GM19023 (cell line): ENCODE results near the gene DLX2.
"Not testable (repeated sequence)": the region's sequence is repeated elsewhere in the genome, so short reads cannot be mapped to it uniquely, and the experiment has no call there.

ENCODE experiments used
- ATAC-seq: cut with Tn5 transposase; IDR thresholded peaks from one replicate; pipeline ENCODE4 v1.9.1; 2021; ENCODE audit warnings: mild to moderate bottlenecking, moderate library complexity; ENCODE audit not compliant: unreplicated experiment

DLX2 gene

GRCh38 chr2:172083628-172084394 is 18.9 kb downstream of the DLX2 start:
- ATAC-seq, result no peak

DNA sequence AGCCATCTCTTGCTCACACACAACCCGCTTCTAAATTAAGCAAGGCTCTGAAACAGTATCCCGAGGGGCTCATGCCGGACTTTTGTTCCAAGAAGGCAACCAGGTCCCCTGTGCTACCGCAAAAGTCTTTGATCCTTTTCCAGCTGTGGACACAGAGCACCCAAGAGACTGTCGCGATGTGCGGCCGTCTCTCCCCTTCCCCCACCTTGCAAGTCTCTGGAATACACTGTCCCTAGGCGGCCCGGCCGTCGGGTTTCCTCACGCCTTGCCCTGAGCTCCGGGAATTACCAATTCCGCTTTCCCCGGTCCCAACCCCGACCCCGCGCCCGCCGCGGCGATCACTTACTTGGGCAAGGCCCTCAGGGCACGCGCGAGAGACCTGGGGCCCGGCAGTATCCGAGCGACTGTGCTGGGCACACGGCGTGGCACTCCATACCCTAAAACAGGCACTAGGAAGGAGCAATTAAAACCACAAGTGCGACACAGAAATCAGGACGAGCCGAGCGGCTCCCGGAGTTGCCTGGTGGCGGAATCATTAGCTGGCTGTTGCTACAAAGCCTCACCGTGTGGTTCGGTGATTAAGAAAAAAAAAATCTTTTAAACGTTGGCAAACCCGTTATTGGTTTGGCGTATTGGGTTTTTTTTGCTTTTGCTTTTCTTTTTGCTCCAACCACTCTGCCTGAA is 19.6 kb downstream of the DLX2 start:
- no peak for ATAC-seq

DNA sequence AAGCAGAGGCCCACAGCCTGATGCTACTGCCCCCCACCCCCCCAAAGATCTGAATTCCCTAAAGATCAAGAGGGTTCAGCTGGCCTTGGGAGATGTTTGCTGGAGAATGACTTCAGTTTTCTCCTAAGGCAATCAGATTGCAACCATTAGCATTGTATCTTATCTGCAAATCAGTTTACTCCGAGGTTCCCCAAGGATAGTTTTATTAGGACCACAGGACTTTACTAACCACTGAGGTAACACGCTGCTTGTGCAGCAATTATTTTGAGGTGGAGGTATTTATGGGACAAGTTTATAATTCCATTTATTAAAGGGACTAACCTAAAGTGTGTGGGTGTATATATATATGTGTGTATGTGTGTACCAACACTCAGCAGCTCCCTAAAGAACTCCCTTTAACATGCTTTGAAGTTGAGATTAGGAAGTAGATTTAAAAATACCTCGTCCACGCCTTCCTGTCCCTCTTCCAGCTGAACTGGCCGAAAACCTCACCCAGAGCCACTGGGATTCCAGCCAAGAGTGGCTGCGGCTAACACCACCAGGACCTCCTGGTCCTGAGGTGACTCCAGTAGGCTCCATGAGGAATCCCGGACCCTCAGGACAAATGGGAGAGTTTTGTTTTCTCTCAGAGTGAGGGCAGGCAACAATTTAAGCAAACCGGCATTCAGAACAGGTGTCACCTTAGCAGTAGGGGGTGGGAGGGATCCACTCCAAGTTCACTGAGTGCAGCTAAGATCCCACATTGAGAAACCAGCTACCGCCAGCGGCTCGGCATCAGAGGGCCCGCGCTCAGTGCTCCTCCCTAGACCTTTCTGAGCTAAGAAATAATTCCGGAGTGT is 20.4 kb downstream of the DLX2 start:
- ATAC-seq, result no peak

DNA sequence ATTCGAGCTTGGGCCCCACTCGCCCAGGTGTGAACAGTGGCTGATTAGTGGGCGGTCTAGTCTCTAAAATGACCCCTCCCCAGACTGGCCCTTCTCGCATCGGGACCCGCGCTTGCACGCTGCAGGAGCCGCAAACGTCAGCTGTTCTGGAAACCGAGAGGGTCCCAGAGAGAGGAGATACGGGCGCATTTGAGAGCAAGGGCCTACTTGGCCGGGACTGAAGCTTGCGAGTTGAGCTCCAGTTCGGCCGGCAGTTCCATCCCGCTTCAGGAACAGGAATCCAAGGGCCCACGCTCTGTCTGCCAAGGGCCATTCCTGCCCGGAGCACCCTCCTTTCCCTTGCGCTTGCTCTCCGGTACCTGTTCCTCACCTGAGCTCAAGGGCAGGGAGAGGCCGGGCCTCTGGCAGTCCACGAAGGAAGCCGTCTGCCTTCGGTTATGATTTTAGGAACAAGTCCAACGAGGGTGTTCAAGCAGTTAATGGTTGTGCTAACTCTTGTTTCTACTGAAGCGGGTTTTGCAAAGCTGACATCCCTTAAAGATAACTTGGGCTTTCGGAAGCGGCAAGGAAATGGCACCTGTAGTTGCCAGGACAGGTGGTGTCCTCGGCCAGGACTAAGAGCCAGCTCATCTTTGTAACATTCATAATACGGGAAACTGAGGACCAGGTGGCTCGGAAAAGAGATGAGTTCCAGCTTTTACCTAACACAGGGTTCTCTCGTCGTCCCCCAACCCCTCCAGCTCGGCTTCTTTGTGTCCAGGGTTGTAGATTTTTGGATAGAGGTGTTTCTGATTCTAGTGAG is 21.3 kb downstream of the DLX2 start:
- no peak for ATAC-seq

DNA sequence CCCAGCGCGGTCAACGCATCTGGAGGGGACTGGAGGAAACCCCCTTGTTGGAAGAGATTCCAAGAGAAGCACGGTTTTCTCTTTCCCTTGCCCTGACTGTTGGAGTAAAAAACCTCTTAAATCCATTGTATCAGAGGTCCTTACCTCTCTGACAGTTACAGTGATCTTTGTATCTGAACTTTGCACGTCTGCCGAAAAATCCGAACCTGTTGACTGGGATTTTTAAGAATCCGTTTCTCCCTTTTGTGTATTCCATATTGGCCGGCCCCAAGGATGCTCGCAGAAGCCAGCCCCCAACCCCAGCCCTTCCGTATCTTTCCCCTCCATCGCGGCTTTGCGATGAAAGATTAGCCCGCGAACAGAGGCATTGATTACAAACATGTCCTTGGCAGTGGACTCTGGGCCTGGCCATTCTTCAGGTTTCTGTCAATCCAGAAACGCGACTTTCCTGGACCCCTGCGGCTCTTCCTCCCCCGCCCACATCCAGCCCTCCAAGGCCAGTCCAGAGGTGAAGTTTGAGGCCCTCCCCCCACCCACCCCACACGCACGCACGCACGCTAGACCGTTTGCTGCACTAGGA is 22.0 kb downstream of the DLX2 start:
- ATAC-seq, result no peak

DNA sequence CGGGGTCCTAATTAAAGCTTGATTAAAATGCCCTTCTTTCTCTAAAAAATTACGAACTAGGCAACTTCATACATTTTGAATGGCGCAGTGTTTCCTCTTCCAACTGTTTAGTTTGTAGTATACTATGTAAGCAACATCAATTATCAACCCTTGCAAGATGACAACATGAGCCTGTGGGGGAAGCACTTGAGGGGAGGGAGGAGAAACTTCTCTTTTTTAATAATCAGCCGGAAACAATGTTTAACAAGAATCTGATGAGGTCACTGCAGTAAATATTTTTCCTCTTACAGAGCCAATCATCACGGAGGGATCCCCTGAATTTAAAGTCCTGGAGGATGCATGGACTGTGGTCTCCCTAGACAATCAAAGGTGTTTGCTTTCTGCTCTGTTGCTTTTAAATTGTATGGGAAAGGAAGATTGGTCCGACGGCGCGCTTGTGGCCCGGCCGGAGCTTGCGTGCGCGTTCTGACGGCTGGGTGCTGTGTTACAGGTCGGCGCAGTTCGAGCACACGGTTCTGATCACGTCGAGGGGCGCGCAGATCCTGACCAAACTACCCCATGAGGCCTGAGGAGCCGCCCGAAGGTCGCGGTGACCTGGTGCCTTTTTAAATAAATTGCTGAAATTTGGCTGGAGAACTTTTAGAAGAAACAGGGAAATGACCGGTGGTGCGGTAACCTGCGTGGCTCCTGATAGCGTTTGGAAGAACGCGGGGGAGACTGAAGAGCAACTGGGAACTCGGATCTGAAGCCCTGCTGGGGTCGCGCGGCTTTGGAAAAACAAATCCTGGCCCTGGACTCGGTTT is 22.7 kb downstream of the DLX2 start:
- no peak for ATAC-seq

GRCh38 chr2:172079416-172079815 is 23.3 kb downstream of the DLX2 start:
- ATAC-seq, result no peak

GRCh38 chr2:172074254-172074653 is 28.4 kb downstream of the DLX2 start:
- ATAC-seq, result no peak

- ATAC-seq, result no peak
Observed at GRCh38 chr2:172073518-172073917, 29.2 kb downstream of the DLX2 start.

GRCh38 chr2:172072706-172073105 is 30.0 kb downstream of the DLX2 start:
- no peak for ATAC-seq

GRCh38 chr2:172072303-172072702 is 30.4 kb downstream of the DLX2 start:
- no peak for ATAC-seq

DNA sequence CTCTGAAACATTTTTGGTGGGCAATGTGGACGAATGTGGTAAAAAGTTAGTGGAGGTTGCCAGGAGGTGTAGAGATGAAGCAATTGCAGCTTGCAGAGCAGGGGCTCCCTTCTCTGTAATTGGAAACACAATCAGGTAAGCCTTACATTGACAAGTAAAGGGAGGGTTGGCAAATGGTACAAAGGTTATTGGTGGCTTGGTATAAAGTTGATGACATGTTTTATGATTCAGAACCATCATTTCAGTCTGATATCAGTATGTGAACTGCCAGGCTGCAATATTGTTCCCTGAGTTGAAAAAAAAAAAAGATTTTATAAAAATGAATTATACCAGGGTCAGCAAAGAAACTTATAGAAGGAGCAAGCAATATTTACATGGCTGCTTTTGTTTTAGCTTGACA is 31.8 kb downstream of the DLX2 start:
- ATAC-seq, result no peak

DNA sequence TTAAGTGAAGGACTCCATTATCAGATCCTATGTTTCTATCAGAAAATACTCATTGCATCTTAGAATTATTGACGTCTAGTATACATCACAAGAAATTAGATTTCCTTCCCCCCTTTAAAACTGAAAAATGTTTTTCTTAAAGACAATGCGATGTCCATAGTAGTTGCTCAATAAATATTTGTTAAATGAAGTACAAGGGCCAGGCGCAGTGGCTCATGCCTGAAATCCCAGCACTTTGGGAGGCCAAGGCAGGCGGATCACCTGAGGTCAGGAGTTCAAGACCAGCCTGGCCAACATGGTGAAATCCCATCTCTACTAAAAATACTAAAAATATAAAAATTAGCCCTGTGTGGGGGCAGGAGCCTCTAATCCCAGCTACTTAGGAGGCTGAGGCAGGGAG is 34.8 kb downstream of the DLX2 start:
- ATAC-seq, result not testable (repeated sequence)

DNA sequence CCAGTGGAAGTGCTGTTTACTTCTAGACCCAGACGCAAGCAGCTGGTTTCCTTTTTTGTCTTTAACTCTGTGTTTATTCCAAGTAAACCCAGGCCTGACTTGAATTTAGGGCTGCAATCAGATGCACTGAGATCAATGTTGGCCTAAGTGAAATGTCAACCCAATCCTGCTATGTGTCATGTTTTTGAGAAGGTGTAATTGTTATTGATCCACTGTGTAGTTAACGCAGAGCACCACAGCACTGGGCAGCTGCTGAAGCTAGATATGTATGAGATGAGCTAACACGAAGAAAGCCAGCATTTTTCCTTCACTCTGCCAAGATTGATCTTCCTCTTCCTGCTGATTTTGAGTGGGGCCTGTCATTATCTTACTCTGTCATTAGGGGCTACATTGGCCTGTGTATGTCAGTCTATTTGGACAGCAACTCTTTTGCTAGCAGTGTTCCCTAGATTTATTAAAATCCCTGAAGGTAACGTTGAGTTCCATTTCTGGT is 36.3 kb downstream of the DLX2 start:
- no peak for ATAC-seq

DNA sequence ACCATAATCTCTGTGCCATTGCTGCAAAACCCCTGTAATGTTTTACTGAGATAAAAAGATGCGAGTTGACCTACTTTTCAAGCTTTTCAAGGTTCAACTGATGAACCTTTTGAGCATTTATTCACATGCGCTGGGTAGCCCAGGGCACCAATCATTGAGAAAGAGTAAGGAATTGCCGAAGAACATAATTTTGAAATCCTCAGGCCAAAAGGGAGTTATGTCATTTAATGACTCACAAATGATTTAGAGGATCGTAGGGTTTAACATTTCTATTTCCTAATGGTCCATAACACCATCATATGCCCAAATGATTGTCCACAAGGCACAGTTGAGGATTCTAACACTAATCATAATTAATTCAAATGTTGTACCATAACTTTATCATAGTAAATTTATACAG is 37.6 kb downstream of the DLX2 start:
- ATAC-seq, result no peak

DNA sequence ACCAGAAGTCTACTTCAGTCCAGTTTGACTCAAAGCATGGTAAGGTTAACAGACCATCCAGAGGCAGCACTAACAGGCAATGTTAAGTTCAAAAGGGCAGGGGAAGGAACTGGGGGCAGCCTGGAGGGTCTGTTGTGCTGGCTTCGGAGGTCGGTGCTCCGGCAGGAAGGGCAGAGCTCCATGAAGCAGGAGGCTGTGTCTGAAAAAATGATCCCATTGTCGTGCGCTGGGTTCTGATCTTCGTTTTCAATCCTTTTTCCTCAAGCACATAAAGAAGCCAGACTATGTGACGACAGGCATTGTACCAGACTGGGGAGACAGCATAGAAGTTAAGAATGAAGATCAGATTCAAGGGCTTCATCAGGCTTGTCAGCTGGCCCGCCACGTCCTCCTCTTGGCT is 39.3 kb downstream of the DLX2 start:
- ATAC-seq, result no peak

GRCh38 chr2:172062402-172063004 is 40.2 kb downstream of the DLX2 start:
- ATAC-seq, result no peak

- not testable (repeated sequence) for ATAC-seq
Observed at GRCh38 chr2:172060118-172060517, 42.6 kb downstream of the DLX2 start.

GRCh38 chr2:172058660-172059059 is 44.0 kb downstream of the DLX2 start:
- no peak for ATAC-seq
